Kidney (tissue), 14 donors: ENCODE results near the gene NEU1. TPM values are rescaled to one million over a fixed set of nuclear protein-coding genes. Genes with fewer than 3 reads are reported as not detected.
A peak's percentile ranks its signal among the peaks of the same experiment; 100 is the strongest.

Source experiments
- DNase-seq, 5 donors: peaks; one replicate each; pipeline ENCODE4 v3.0.0-alpha.2; 2013 to 2020
- FAIRE-seq: peaks from 2 replicates; lab custom pipeline; 2012; peaks lifted over from hg19 to GRCh38; lab: Jason Lieb, UNC
- H3K27ac ChIP-seq, 2 donors: one replicate each; pipeline ENCODE4 v1.7.0; 2013; ENCODE audit warnings: low read depth in 2 of 2, low read length in 2 of 2, inconsistent platforms in 1 of 2
- H3K27me3 ChIP-seq: one replicate; pipeline ENCODE4 v1.7.1; 2013; ENCODE audit warnings: low read length, inconsistent platforms; ENCODE audit not compliant: control insufficient read depth, insufficient read depth
- H3K36me3 ChIP-seq, 3 donors: one replicate each; pipeline versions ENCODE4 v1.7.0 to v1.7.1; 2013; ENCODE audit warnings: low read length in 3 of 3, control low read depth in 1 of 3, inconsistent platforms in 1 of 3; ENCODE audit not compliant: insufficient read depth in 3 of 3, control insufficient read depth in 2 of 3
- H3K4me1 ChIP-seq, 3 donors: one replicate each; pipeline versions ENCODE4 v1.7.0 to v1.7.1; 2013; ENCODE audit warnings: low read length in 3 of 3, inconsistent platforms in 1 of 3, low read depth in 1 of 3; ENCODE audit not compliant: control insufficient read depth in 2 of 3, insufficient read depth in 2 of 3
- H3K4me3 ChIP-seq, 3 donors: one replicate each; pipeline versions ENCODE4 v1.7.0 to v1.8.1; 2013; ENCODE audit warnings: low read length in 3 of 3, control low read depth in 1 of 3, inconsistent platforms in 1 of 3
- H3K9ac ChIP-seq, 3 donors: one replicate each; pipeline versions ENCODE4 v1.7.0 to v1.7.1; 2013; ENCODE audit warnings: low read length in 3 of 3, control low read depth in 1 of 3, inconsistent platforms in 1 of 3
- H3K9me3 ChIP-seq, 3 donors: one replicate each; pipeline versions ENCODE4 v1.7.0 to v1.7.1; 2013; ENCODE audit warnings: low read length in 3 of 3, control low read depth in 1 of 3, inconsistent platforms in 1 of 3; ENCODE audit not compliant: control insufficient read depth in 2 of 3, insufficient read depth in 1 of 3
- CTCF ChIP-seq: IDR thresholded peaks from 3 replicates; pipeline ENCODE4 v1.5.1; 2012; ENCODE audit warnings: mild to moderate bottlenecking, moderate library complexity, borderline replicate concordance; ENCODE audit not compliant: insufficient read depth; ENCODE audit errors: extremely low read depth
- intact Hi-C: fragments of 100-400 bp; cut with DNase I; formaldehyde crosslinking; loops from one replicate; pipeline ENCODE4 v1.11.1; 2022
- polyA plus RNA-seq: library from polyadenylated mRNA; stranded (reverse); fragments of 350-450 nt; fragmentation: Illumina TruSeq; extraction: RNeasy Lipid Tissue Mini Kit (QIAGEN cat#74804); gene quantifications from one replicate; pipeline ENCODE4 v1.2.3, GENCODE V29; 2014; ENCODE audit warnings: low read depth, low replicate concordance; ENCODE audit not compliant: insufficient read depth
- total RNA-seq: library from RNA; stranded (reverse); fragmentation: NEBNext Ultra II Directional; extraction: Animal tissue kit (Norgen Biotek cat#: 25700); gene quantifications from one replicate; pipeline ENCODE4 v1.2.1, GENCODE V29; 2021
- donor health status: control.
- donor health status: control.
- donor health status: control.
- donor health status: control.
- donor health status: control.
- donor health status: DM: yes; HTN: yes; CAD: no.
- donor health status: Normal renal cell carcinoma (clear cell type).

The NEU1 gene
- total and polyA plus RNA-seq, 2 donors from 2014 or later: 66.9 to 131 TPM

DNA sequence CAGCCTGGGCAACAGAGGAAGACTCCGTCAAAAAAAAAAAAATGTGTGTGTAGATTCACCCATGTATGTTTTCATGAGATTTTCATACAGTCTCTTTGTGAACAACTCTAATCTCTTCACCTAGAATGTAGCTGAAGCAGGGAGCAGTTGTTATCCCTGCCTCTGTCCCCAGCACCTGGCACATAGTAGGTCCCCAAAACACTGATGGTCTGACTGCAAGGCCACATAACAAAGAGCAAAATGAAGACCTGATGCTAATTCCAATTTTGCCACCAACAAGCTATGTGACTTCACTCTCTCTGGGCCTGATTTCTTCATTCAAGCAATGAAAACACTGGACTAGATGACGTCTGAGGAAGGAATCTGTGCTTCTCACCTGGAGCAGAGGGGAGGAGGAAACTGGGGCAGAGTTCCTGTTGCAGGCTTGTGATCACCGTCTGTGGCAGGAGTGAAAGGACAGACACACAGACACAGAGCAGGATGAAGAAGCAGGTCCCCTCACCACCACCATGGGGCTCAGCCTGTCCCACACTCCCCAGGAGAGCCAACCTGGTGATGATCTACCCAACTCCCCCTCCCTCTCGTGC is 11.6 kb upstream of the NEU1 start:
- H3K4me3 ChIP-seq: no peak overlapping the region
- intact Hi-C loops: no loop called here
- no peaks in the 10 kb centered on the region for H3K27me3 ChIP-seq
- DNase-seq: no peak
- H3K9ac ChIP-seq: no peak overlapping the region
- TF ChIP-seq CTCF: no peak
- FAIRE-seq: no peak
- peaks cover 0 to 5% (median 0%) of the 10 kb centered on the region in 3 donors for H3K36me3 ChIP-seq
- peaks cover 0 to 12% (median 0%) of the 10 kb centered on the region in 3 donors for H3K4me1 ChIP-seq
- H3K9me3 ChIP-seq: no peaks in the 10 kb centered on the region
- no peak overlapping the region for H3K27ac ChIP-seq

GRCh38 chr6:31871046-31871659 is 8.5 kb upstream of the NEU1 start:
- Histone ChIP-seq H3K27me3 (no peaks in the 10 kb centered on the region), H3K4me1 (peaks cover 0 to 6% (median under 1%) of the 10 kb centered on the region in 3 donors), H3K9ac (no peak overlapping the region), H3K9me3 (no peaks in the 10 kb centered on the region), H3K36me3 (peaks cover 0 to 6% (median 0%) of the 10 kb centered on the region in 3 donors), H3K4me3 (no peak overlapping the region), H3K27ac (no peak overlapping the region)
- no peak for TF ChIP-seq CTCF
- intact Hi-C loops: no loop called here
- FAIRE-seq: no peak
- peak in 1 of 5 donors; percentile 69 for DNase-seq

DNA sequence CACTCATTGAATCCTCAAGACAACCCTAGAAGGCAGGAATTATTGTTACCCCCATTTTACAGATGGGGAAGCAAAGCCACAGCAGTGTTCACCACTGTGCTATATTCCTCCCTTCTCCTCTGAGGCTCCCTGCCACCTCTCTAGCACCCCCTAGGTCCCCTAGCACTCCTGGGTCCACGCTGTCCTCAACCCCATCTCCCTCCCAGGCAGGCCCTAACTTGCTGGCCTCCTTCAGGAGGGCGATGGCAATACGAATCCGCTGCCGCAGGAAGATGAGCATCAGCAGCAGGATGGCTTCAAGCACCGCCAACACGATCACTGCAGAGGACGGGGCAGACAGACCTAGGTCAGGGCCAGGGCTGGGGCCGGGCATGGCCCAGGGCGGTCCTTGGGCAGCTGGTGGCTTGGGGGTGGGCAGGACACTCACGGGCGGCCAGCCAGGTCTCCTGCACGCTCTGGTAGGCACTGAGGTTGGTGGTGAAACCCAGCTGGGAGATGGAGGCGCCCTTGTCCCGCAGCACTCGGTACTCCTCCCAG is 7.8 kb upstream of the NEU1 start:
- H3K9me3 ChIP-seq: no peaks in the 10 kb centered on the region
- no peak for DNase-seq
- intact Hi-C loops: no loop called here
- H3K4me1 ChIP-seq: peaks cover 0 to 12% (median 3%) of the 10 kb centered on the region in 3 donors
- H3K27me3 ChIP-seq: no peaks in the 10 kb centered on the region
- H3K4me3 ChIP-seq: no peak overlapping the region
- peaks cover 0 to 3% (median 0%) of the 10 kb centered on the region in 3 donors for H3K36me3 ChIP-seq
- H3K9ac ChIP-seq: no peak overlapping the region
- no peak overlapping the region for H3K27ac ChIP-seq
- TF ChIP-seq CTCF: no peak
- FAIRE-seq: no peak
